HPDE6-E6E7 (cell line): ENCODE measurements around the gene TANGO6.

ENCODE experiments used
- DNase-seq: peaks from one replicate; pipeline ENCODE4 v3.0.0; 2011; ENCODE audit warnings: missing footprints; ENCODE audit errors: extremely low spot score

Gene TANGO6

GRCh38 chr16:69093974-69094373, 250.6 kb downstream of the TANGO6 start:
- DNase-seq, result no peak

GRCh38 chr16:69094501-69094900, 251.2 kb downstream of the TANGO6 start:
- no peak for DNase-seq

GRCh38 chr16:69095193-69095592, 251.9 kb downstream of the TANGO6 start:
- no peak for DNase-seq

GRCh38 chr16:69100071-69100691, 256.9 kb downstream of the TANGO6 start:
- no peak for DNase-seq

GRCh38 chr16:69105501-69106361, 262.4 kb downstream of the TANGO6 start, which contains the start of gene HAS3:
Gene HAS3 (plus strand): TSS chr16:69105653. CDS start chr16:69109396, 3,743 bp downstream.
- peak; percentile 90 for DNase-seq

GRCh38 chr16:69106491-69107315, 263.4 kb downstream of the TANGO6 start:
- no peak for DNase-seq

- DNase-seq, result no peak
Measured at GRCh38 chr16:69107316-69107962, 264.1 kb downstream of the TANGO6 start.

- DNase-seq, result no peak
Measured at GRCh38 chr16:69108064-69108904, 265.0 kb downstream of the TANGO6 start.

- no peak for DNase-seq
Measured at GRCh38 chr16:69108905-69109252, 265.5 kb downstream of the TANGO6 start.

GRCh38 chr16:69109486-69110270, 266.3 kb downstream of the TANGO6 start:
- no peak for DNase-seq

- DNase-seq, result no peak
Measured at GRCh38 chr16:69110406-69110805, 267.1 kb downstream of the TANGO6 start.

GRCh38 chr16:69111216-69111875, 268.0 kb downstream of the TANGO6 start:
- no peak for DNase-seq

- DNase-seq, result no peak
Measured at GRCh38 chr16:69111876-69112230, 268.5 kb downstream of the TANGO6 start.

- peak; percentile 62 for DNase-seq
Measured at GRCh38 chr16:69112285-69113129, 269.2 kb downstream of the TANGO6 start.

- DNase-seq, result no peak
Measured at GRCh38 chr16:69113216-69113615, 269.9 kb downstream of the TANGO6 start.

GRCh38 chr16:69114346-69114975, 271.1 kb downstream of the TANGO6 start:
- DNase-seq, result no peak

- no peak for DNase-seq
Measured at GRCh38 chr16:69114976-69115355, 271.6 kb downstream of the TANGO6 start.

- DNase-seq, result no peak
Measured at GRCh38 chr16:69115361-69115760, 272.0 kb downstream of the TANGO6 start.
